SU-DHL-6 (cell line): ENCODE results near the gene HNRNPAB.

Source experiments
- H2AFZ ChIP-seq: fragments of 200-600 bp; sonication (generic); 2 replicates; pipeline ENCODE4 v1.6.1; 2014; ENCODE audit warnings: low read depth, mild to moderate bottlenecking, moderate library complexity, mixed read lengths, antibody characterized with exemption, low read length; ENCODE audit not compliant: severe bottlenecking
- H3F3A ChIP-seq: fragments of 200-600 bp; shearing (Covaris generic); 2 replicates; pipeline ENCODE4 v1.6.0; 2016; ENCODE audit warnings: antibody characterized with exemption, mild to moderate bottlenecking; ENCODE audit not compliant: insufficient read depth
- H3K27ac ChIP-seq: fragments of 200-600 bp; sonication (generic); 2 replicates; pipeline ENCODE4 v1.5.1; 2016; ENCODE audit warnings: low read depth, mild to moderate bottlenecking, low read length, moderate library complexity, mixed read lengths
- H3K27me3 ChIP-seq: fragments of 200-600 bp; sonication (generic), shearing (Covaris generic); 2 replicates; pipeline ENCODE4 v1.6.0; 2014; ENCODE audit warnings: mild to moderate bottlenecking, low read length
- H3K36me3 ChIP-seq: fragments of 200-600 bp; sonication (generic); 2 replicates; pipeline ENCODE4 v1.6.1; 2014; ENCODE audit warnings: mild to moderate bottlenecking, low read length, mixed read lengths
- H3K4me2 ChIP-seq: fragments of 300-600, 200-600 bp; shearing (Covaris generic), sonication (generic); 2 replicates; pipeline ENCODE4 v1.6.0; 2014; ENCODE audit warnings: low read length, low read depth, mild to moderate bottlenecking; ENCODE audit not compliant: poor library complexity, severe bottlenecking
- H3K4me3 ChIP-seq: fragments of 200-600 bp; sonication (generic); 2 replicates; pipeline ENCODE4 v1.5.1; 2014; ENCODE audit warnings: antibody characterized with exemption, low read length, mild to moderate bottlenecking, mixed read lengths; ENCODE audit not compliant: insufficient read depth, poor library complexity, severe bottlenecking
- H3K79me2 ChIP-seq: fragments of 200-600 bp; sonication (generic); 2 replicates; pipeline ENCODE4 v1.6.1; 2014; ENCODE audit warnings: mild to moderate bottlenecking, low read length, moderate library complexity; ENCODE audit not compliant: insufficient read depth
- H3K9ac ChIP-seq: fragments of 200-600 bp; sonication (generic); 2 replicates; pipeline ENCODE4 v1.7.0; 2014; ENCODE audit warnings: mild to moderate bottlenecking, low read length
- H3K9me2 ChIP-seq: fragments of 200-600 bp; sonication (generic); replicated peaks from 2 replicates; pipeline ENCODE4 v1.6.1; 2014; ENCODE audit warnings: low read length; ENCODE audit not compliant: insufficient read depth
- H3K9me3 ChIP-seq: fragments of 200-600 bp; sonication (generic); 2 replicates; pipeline ENCODE4 v1.6.1; 2014; ENCODE audit warnings: low read length, mixed read lengths; ENCODE audit not compliant: insufficient read depth
- H4K20me1 ChIP-seq: fragments of 200-600 bp; sonication (generic); 2 replicates; pipeline ENCODE4 v1.6.1; 2014; ENCODE audit warnings: low read depth, mild to moderate bottlenecking, antibody characterized with exemption, low read length, moderate library complexity, mixed read lengths
- CTCF ChIP-seq: fragments of 200-600 bp; sonication (generic); IDR thresholded peaks from one replicate; pipeline ENCODE4 v1.5.1; 2017; ENCODE audit warnings: antibody characterized with exemption, mild to moderate bottlenecking, low read length, moderate library complexity; ENCODE audit not compliant: insufficient read depth, poor library complexity, severe bottlenecking
- EZH2phosphoT487 ChIP-seq: fragments of 200-600 bp; sonication (generic), shearing (Covaris generic); conservative IDR thresholded peaks from 2 replicates; pipeline ENCODE4 v1.6.1; 2018; ENCODE audit warnings: mild to moderate bottlenecking, antibody characterized with exemption, low read length, moderate library complexity, mixed read lengths

Gene HNRNPAB

GRCh38 chr5:178236126-178236525, 31.8 kb downstream of the HNRNPAB start:
- peaks cover 17% of the 10 kb centered on the region for H3F3A ChIP-seq
- no peak overlapping the region for H3K4me2 ChIP-seq
- H3K9ac ChIP-seq = no peak overlapping the region
- no peak overlapping the region for H2AFZ ChIP-seq
- H3K27ac ChIP-seq = no peak overlapping the region
- H3K27me3 ChIP-seq = no peaks in the 10 kb centered on the region
- H4K20me1 ChIP-seq = no peaks in the 10 kb centered on the region
- H3K79me2 ChIP-seq = peaks cover 10% of the 10 kb centered on the region
- TF ChIP-seq CTCF = no peak
- no peak for TF ChIP-seq EZH2phosphoT487
- H3K4me3 ChIP-seq = no peak overlapping the region
- H3K36me3 ChIP-seq = no peaks in the 10 kb centered on the region
- H3K9me2 ChIP-seq = no peaks in the 10 kb centered on the region
- no peaks in the 10 kb centered on the region for H3K9me3 ChIP-seq

- no peaks in the 10 kb centered on the region for H3K36me3 ChIP-seq
- no peak overlapping the region for H3K9ac ChIP-seq
- H3K4me3 ChIP-seq = no peak overlapping the region
- H3K27ac ChIP-seq = no peak overlapping the region
- TF ChIP-seq EZH2phosphoT487 (no peak), CTCF (no peak)
- H3K27me3 ChIP-seq = no peaks in the 10 kb centered on the region
- H3F3A ChIP-seq = peaks cover 17% of the 10 kb centered on the region
- H3K4me2 ChIP-seq = no peak overlapping the region
- H3K9me3 ChIP-seq = no peaks in the 10 kb centered on the region
- no peaks in the 10 kb centered on the region for H4K20me1 ChIP-seq
- no peaks in the 10 kb centered on the region for H3K9me2 ChIP-seq
- no peak overlapping the region for H2AFZ ChIP-seq
- peaks cover 4% of the 10 kb centered on the region for H3K79me2 ChIP-seq
These were observed 32.3 kb downstream of the HNRNPAB start for GRCh38 chr5:178236679-178237078.

- peaks cover 15% of the 10 kb centered on the region for H3F3A ChIP-seq
- H3K27me3 ChIP-seq = no peaks in the 10 kb centered on the region
- H3K4me3 ChIP-seq = no peak overlapping the region
- H3K79me2 ChIP-seq = no peaks in the 10 kb centered on the region
- no peak overlapping the region for H3K4me2 ChIP-seq
- H4K20me1 ChIP-seq = no peaks in the 10 kb centered on the region
- H3K9me2 ChIP-seq = no peaks in the 10 kb centered on the region
- H3K27ac ChIP-seq = no peak overlapping the region
- no peaks in the 10 kb centered on the region for H3K36me3 ChIP-seq
- H3K9me3 ChIP-seq = no peaks in the 10 kb centered on the region
- TF ChIP-seq EZH2phosphoT487 (no peak), CTCF (no peak)
- no peak overlapping the region for H2AFZ ChIP-seq
- H3K9ac ChIP-seq = no peak overlapping the region
These were observed 33.3 kb downstream of the HNRNPAB start for GRCh38 chr5:178237431-178238312.
